OCI-LY7 (cell line): ENCODE data around the gene ZBTB37. TPM values are rescaled to one million over a fixed set of nuclear protein-coding genes. Genes with fewer than 3 reads are reported as not detected.

ENCODE experiments used
- BruUV-seq: library from RNA; stranded (reverse); fragments of 400-500 nt; replicated peaks from 2 replicates; lab custom pipeline; 2021; lab: Mats Ljungman, UMichigan
- CTCF ChIA-PET: fragments of 300-600 bp; sonication (Branson Sonifier 250); formaldehyde crosslinking; loops from one replicate; lab custom pipeline; 2022; ENCODE audit warnings: antibody characterized with exemption; ENCODE audit not compliant: unreplicated experiment; lab: Charles Lee
- POLR2A ChIA-PET: fragments of 300-600 bp; sonication (Branson Sonifier 250); formaldehyde crosslinking; loops from one replicate; lab custom pipeline; 2022; ENCODE audit warnings: antibody characterized with exemption; lab: Charles Lee
- DNase-seq: peaks from one replicate; pipeline ENCODE4 v3.0.0-alpha.2; 2015; ENCODE audit warnings: low spot score
- H2AFZ ChIP-seq: fragments of 200-600 bp; sonication (generic), shearing (Covaris generic); 2 replicates; pipeline ENCODE4 v1.6.1; 2014; ENCODE audit warnings: mild to moderate bottlenecking, antibody characterized with exemption, low read length, moderate library complexity
- H3K27ac ChIP-seq: fragments of 200-600 bp; sonication (generic); 2 replicates; pipeline ENCODE4 v1.5.1; 2014; ENCODE audit warnings: mixed run types, low read depth, mild to moderate bottlenecking, moderate library complexity, low read length, inconsistent platforms; ENCODE audit not compliant: poor library complexity, severe bottlenecking
- H3K36me3 ChIP-seq: fragments of 200-600 bp; sonication (generic); 2 replicates; pipeline ENCODE4 v1.6.1; 2014; ENCODE audit warnings: mild to moderate bottlenecking, antibody characterized with exemption, low read length, moderate library complexity, mixed read lengths; ENCODE audit not compliant: insufficient read depth
- H3K4me1 ChIP-seq: fragments of 200-600 bp; sonication (generic); 2 replicates; pipeline ENCODE4 v1.5.1; 2014; ENCODE audit warnings: mild to moderate bottlenecking, low read length; ENCODE audit not compliant: insufficient read depth, poor library complexity, severe bottlenecking
- H3K4me2 ChIP-seq: fragments of 200-600 bp; sonication (generic); 2 replicates; pipeline ENCODE4 v1.6.1; 2014; ENCODE audit warnings: mild to moderate bottlenecking, low read length
- H3K4me3 ChIP-seq: fragments of 200-600 bp; sonication (generic); 2 replicates; pipeline ENCODE4 v1.5.1; 2014; ENCODE audit warnings: mild to moderate bottlenecking, low read depth, low read length; ENCODE audit not compliant: poor library complexity, severe bottlenecking
- H3K79me2 ChIP-seq: fragments of 200-600 bp; sonication (generic); 2 replicates; pipeline ENCODE4 v1.6.1; 2016; ENCODE audit warnings: low read depth, mild to moderate bottlenecking, low read length, moderate library complexity, mixed read lengths; ENCODE audit not compliant: insufficient read depth
- H3K9me2 ChIP-seq: fragments of 200-600 bp; sonication (generic); 2 replicates; pipeline ENCODE4 v1.6.1; 2016; ENCODE audit warnings: mild to moderate bottlenecking, low read length, mixed read lengths; ENCODE audit not compliant: insufficient read depth
- H3K9me3 ChIP-seq: fragments of 200-600 bp; sonication (generic); 2 replicates; pipeline ENCODE4 v1.6.1; 2014; ENCODE audit warnings: mild to moderate bottlenecking, mixed run types, low read length, mixed read lengths
- H4K20me1 ChIP-seq: fragments of 200-600 bp; sonication (generic); 2 replicates; pipeline ENCODE4 v1.6.1; 2014; ENCODE audit warnings: mild to moderate bottlenecking, antibody characterized with exemption, low read length, moderate library complexity, mixed read lengths; ENCODE audit not compliant: insufficient read depth
- CTCF ChIP-seq: fragments of 200-600 bp; sonication (generic); conservative IDR thresholded peaks from 2 replicates; pipeline ENCODE4 v1.5.1; 2014; ENCODE audit warnings: mild to moderate bottlenecking, antibody characterized with exemption, low read length, moderate library complexity, mixed read lengths
- EZH2phosphoT487 ChIP-seq: fragments of 200-600 bp; sonication (generic); IDR thresholded peaks from 2 replicates; pipeline ENCODE4 v1.6.1; 2018; ENCODE audit warnings: low read depth, borderline replicate concordance, mild to moderate bottlenecking, mixed run types, antibody characterized with exemption, low read length, moderate library complexity, mixed read lengths
- intact Hi-C: fragments of 100-400 bp; cut with micrococcal nuclease; formaldehyde crosslinking; loops from one replicate; pipeline ENCODE4 v1.10.0; 2022; ENCODE audit not compliant: unreplicated experiment
- total RNA-seq, 2 experiments: library from RNA; depleted of rRNA in 1 of 2; stranded (reverse); fragments of >200 nt in 1 of 2; shearing (Covaris generic) in 1 of 2; gene quantifications; 2 replicates each; pipeline ENCODE4 v1.2.3, GENCODE V29; 2014 to 2022

The ZBTB37 gene
- total RNA-seq, 2 experiments from 2014 or later: 10.9 to 23.7 TPM

DNA sequence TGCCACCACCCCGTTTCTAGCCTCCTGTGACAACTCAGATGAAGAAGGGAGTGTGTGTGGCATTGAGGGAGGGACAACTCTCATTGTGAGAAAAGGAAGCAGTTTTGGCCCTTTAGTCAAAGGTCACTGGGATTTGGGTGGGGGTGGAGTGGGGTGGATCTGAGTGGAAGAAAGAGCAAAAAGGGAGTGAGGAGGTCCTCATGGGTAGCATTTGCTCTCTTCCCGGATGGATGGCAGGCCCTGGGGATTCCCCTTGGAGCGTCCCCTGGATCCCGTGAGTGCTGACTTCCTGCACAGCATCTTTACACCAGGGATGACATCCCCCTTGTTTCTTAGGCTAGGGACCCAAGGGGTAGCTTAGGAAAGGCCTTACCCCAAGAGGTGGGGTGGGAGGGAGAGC is 48.5 kb downstream of the ZBTB37 start:
- CTCF ChIA-PET: no interaction called here
- intact Hi-C loops: no loop called here
- Histone ChIP-seq H4K20me1 (no peaks in the 10 kb centered on the region), H2AFZ (no peak overlapping the region), H3K4me1 (no peaks in the 10 kb centered on the region), H3K4me3 (no peak overlapping the region), H3K36me3 (no peaks in the 10 kb centered on the region), H3K9me3 (no peaks in the 10 kb centered on the region), H3K79me2 (no peaks in the 10 kb centered on the region), H3K9me2 (no peaks in the 10 kb centered on the region), H3K4me2 (no peak overlapping the region), H3K27ac (no peak overlapping the region)
- DNase-seq: no peak
- TF ChIP-seq CTCF (no peak), EZH2phosphoT487 (no peak)
- no TSS peak for BruUV-seq
- POLR2A ChIA-PET: interaction anchor here (0.5 kb wide), 1 partner anchor 44 kb away, joined by 5 read pairs; no protein-coding TSS in a partner anchor

- no peaks in the 10 kb centered on the region for H3K9me3 ChIP-seq
- no peaks in the 10 kb centered on the region for H3K9me2 ChIP-seq
- DNase-seq: no peak
- TF ChIP-seq CTCF (no peak), EZH2phosphoT487 (no peak)
- H3K4me3 ChIP-seq: no peak within 1 kb of the TSS
- H3K79me2 ChIP-seq: no peaks in the 10 kb centered on the region
- H2AFZ ChIP-seq: no peak within 1 kb of the TSS
- no peaks in the 10 kb centered on the region for H3K4me1 ChIP-seq
- H3K4me2 ChIP-seq: no peak within 1 kb of the TSS
- BruUV-seq: no TSS peak
- no peaks in the 10 kb centered on the region for H3K36me3 ChIP-seq
- no peak within 1 kb of the TSS for H3K27ac ChIP-seq
- H4K20me1 ChIP-seq: no peaks in the 10 kb centered on the region
- POLR2A ChIA-PET: no interaction called here
- intact Hi-C loops: no loop called here
- CTCF ChIA-PET: no interaction called here
Observed at GRCh38 chr1:173917149-173917548, 49.0 kb downstream of the ZBTB37 start, which contains the start of gene SERPINC1. Gene SERPINC1 (minus strand): TSS chr1:173917327. CDS start chr1:173917259, 68 bp downstream.

DNA sequence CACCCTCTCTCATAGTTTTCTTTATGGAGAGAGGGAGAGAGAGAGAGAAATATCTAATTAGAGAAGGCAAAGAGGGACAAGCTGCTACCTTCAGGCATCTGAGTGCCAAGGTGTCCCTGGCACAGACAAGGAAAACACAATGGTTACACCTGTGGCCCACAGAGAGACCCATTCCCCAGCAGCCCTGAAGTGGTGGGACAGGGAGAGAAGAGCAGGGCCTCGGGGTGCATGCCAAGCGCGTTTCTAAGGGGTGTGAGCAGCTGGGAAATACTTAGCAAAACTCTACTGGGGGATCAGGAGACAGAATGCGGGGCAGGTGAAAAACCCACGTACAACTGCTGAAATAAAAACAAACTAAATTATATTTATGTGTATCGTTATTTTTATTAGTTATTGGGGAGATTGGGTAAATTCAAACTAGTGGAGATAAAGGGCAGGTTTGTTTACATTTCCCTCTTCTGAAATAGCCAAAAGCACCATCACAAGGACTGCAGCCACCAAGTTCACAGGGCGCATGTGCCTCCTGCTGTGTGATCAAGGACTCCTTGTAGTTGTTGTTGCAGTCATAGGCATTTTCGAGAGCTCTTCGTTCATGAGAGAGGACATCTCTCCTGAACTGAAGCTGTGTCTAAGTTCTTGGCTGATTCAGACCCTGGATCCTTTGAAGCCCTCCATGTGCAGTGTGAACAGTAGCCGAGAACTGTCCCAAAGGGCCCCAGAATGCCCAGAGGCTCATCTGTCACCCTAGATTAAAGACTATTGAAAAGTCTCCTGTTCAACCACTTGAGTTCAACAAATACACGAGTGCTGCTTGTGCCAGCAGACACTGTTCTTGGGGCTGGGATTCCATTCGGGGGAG is 49.7 kb downstream of the ZBTB37 start:
- no peaks in the 10 kb centered on the region for H4K20me1 ChIP-seq
- no peak overlapping the region for H2AFZ ChIP-seq
- intact Hi-C loops: no loop called here
- no peaks in the 10 kb centered on the region for H3K79me2 ChIP-seq
- H3K36me3 ChIP-seq: no peaks in the 10 kb centered on the region
- no peaks in the 10 kb centered on the region for H3K9me3 ChIP-seq
- POLR2A ChIA-PET: no interaction called here
- no peak overlapping the region for H3K4me3 ChIP-seq
- H3K9me2 ChIP-seq: no peaks in the 10 kb centered on the region
- H3K27ac ChIP-seq: no peak overlapping the region
- CTCF ChIA-PET: no interaction called here
- H3K4me1 ChIP-seq: no peaks in the 10 kb centered on the region
- no TSS peak for BruUV-seq
- H3K4me2 ChIP-seq: no peak overlapping the region
- TF ChIP-seq CTCF (no peak), EZH2phosphoT487 (no peak)
- no peak for DNase-seq
